Epithelial cell of proximal tubule (primary cell): Measurements from ENCODE around the gene SLC39A11. TPM values are rescaled to one million over a fixed set of nuclear protein-coding genes. Genes with fewer than 3 reads are reported as not detected.
"Not testable (repeated sequence)": the region's sequence is repeated elsewhere in the genome, so short reads cannot be mapped to it uniquely, and the experiment has no call there.

Source experiments
- DNase-seq: peaks from one replicate; pipeline ENCODE4 v3.0.0-alpha.2; 2011; ENCODE audit warnings: low read depth
- H3K4me3 ChIP-seq: 2 replicates; pipeline ENCODE4 v1.5.1; 2011; ENCODE audit warnings: low read depth, mild to moderate bottlenecking, low read length
- CTCF ChIP-seq: conservative IDR thresholded peaks from 2 replicates; pipeline ENCODE4 v1.5.1; 2012; ENCODE audit warnings: low read depth, mild to moderate bottlenecking, low read length
- total RNA-seq: library from RNA; depleted of rRNA; stranded (reverse); fragments of >200 nt; gene quantifications from 2 replicates; pipeline ENCODE4 v1.2.3, GENCODE V29; 2015

SLC39A11 gene
- total RNA-seq, 1 donor from 2014 or later, result 12.6 TPM

- no peak overlapping the region for H3K4me3 ChIP-seq
- TF ChIP-seq CTCF, result peak; percentile 17
- DNase-seq, result peak; percentile 9
Observed at GRCh38 chr17:72826602-72827001, 265.9 kb downstream of the SLC39A11 start.

GRCh38 chr17:72826059-72826458 lies 266.4 kb downstream of the SLC39A11 start:
- not testable (repeated sequence) for DNase-seq, H3K4me3 ChIP-seq

GRCh38 chr17:72825218-72825617 lies 267.3 kb downstream of the SLC39A11 start:
- no peak overlapping the region for H3K4me3 ChIP-seq
- DNase-seq, result no peak
- no peak for TF ChIP-seq CTCF

DNA sequence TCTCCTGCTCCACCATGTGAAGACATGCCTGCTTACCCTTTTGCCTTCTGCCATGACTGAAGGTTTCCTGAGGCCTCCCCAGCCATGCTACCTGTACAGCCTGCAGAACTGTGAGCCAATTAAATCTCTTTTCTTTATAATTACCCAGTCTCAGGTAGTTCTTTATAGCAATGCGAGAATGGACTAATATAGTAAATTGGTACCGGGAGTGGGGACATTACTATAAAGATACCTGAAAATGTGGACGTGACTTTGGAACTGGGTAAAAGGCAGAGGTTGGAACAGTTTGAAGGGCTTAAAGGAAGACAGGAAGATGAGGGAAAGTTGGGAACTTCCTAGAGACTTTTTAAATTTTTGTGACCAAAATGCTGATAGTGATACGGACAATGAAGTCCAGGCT lies 268.2 kb downstream of the SLC39A11 start:
- not testable (repeated sequence) for H3K4me3 ChIP-seq, DNase-seq

DNA sequence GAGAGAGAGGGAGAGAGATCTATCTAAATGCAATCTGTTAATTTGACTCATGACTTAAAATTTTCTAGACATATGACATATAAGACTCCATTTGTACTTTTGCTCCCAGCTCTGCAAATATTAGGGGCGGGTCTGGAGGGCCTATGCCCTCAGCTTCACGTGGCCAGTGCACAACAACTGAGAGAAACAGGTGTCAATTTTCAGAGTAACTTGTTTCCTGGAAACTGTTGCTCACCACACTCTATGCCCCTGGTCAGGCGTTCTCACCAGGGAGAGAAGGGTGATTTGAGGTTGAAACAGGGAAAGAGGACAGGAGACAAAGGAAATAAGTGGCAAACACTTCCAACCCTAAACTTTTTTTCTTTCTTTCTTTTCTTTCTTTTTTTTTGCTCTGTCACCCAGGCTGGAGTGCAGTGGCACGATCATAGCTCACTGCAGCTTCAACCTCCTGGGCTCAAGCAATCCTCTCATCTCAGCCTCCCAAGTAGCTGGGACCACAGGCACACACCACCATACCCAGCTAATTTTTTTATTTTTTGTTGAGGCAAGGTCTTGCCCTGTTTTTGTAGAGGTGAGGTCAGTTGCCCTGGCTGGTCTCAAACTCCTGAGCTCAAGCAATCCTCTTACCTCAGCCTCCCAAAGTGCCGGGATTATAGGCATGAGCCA lies 270.0 kb downstream of the SLC39A11 start:
- no peak for TF ChIP-seq CTCF
- H3K4me3 ChIP-seq, result no peak overlapping the region
- peak; percentile 9 for DNase-seq

DNA sequence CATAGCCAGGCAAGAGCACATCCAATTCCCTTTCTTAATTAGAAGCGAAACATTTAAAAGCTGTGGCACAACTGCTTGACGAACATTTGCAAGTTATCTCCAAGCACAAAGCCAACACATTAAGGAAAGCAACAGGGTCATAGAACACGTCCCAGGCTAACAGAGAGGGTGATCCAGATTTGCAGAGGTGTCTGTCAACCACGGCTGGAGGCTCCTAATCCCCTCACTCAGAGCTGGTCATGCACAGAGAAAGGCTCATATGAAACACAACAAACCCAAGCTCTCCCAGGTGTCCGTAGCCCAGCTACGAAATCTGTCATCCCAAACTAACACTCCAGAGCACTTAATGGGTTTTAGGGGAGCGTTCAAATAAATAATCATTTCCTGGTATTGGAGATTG lies 276.1 kb downstream of the SLC39A11 start:
- no peak for TF ChIP-seq CTCF
- no peak overlapping the region for H3K4me3 ChIP-seq
- DNase-seq, result no peak

DNA sequence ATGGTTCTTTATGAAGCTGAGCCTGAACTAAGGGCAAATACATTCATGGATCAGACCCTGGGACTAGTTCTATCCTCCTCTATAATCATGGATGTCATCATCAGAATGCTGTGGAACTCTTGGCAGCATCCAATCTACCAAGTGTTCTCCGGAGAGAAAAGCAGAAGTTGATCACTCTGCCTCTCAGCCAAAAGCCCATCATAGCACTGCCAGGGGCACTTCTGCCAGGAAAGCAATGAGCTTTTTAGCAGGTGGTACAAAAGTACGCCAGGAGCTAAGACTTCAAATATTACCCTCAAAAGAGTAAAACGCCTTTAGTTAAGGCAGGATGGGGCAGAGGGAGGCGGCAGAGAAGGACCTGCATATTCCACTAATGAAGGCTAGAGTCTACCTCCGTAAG lies 279.0 kb downstream of the SLC39A11 start:
- H3K4me3 ChIP-seq, result no peak overlapping the region
- no peak for TF ChIP-seq CTCF
- no peak for DNase-seq

DNA sequence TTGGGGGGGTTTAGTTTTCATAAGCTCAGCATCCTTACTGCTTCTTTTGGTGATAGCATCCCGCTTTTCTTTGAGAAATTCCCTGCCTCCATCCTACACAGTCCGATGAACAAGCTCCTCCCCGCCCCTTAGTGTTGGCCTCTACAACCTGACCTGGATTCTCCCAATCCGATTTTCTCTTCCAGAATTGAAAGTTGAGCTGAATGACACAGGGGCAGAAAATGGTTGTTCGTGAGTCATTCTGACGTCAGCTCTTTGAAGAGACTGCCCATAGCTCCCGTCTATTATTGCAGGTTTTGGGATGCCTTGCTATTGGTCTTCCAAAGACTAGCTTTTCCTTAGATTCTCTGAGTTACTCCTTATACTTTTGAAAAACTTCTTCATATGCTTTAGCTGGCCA lies 279.7 kb downstream of the SLC39A11 start:
- no peak for TF ChIP-seq CTCF
- no peak overlapping the region for H3K4me3 ChIP-seq
- DNase-seq, result no peak
